Loucy (cell line): ENCODE data around the gene GAS2.

Experiments
- H2AFZ ChIP-seq: fragments of 200-600 bp; sonication (generic); 2 replicates; pipeline ENCODE4 v1.6.0; 2016; ENCODE audit warnings: antibody characterized with exemption, mild to moderate bottlenecking, low read length, moderate library complexity
- H3F3A ChIP-seq: fragments of 200-600 bp; 2 replicates; pipeline ENCODE4 v1.6.0; 2016; ENCODE audit warnings: antibody characterized with exemption, low read depth, mild to moderate bottlenecking
- H3K27me3 ChIP-seq: fragments of 200-600 bp; sonication (generic); 2 replicates; pipeline ENCODE4 v1.6.1; 2014; ENCODE audit warnings: low read length, mild to moderate bottlenecking; ENCODE audit not compliant: insufficient read depth, poor library complexity, severe bottlenecking
- H3K36me3 ChIP-seq: fragments of 200-600 bp; sonication (generic); 2 replicates; pipeline ENCODE4 v1.6.1; 2016; ENCODE audit warnings: low read length; ENCODE audit not compliant: insufficient read depth
- H3K4me1 ChIP-seq: fragments of 200-600 bp; sonication (generic); 2 replicates; pipeline ENCODE4 v1.5.1; 2014; ENCODE audit warnings: low read length, mild to moderate bottlenecking; ENCODE audit not compliant: insufficient read depth, poor library complexity, severe bottlenecking
- H3K4me2 ChIP-seq: fragments of 200-600 bp; sonication (generic); 2 replicates; pipeline ENCODE4 v1.6.0; 2014; ENCODE audit warnings: antibody characterized with exemption, low read length, low read depth, mild to moderate bottlenecking; ENCODE audit not compliant: poor library complexity, severe bottlenecking
- H3K4me3 ChIP-seq: fragments of 200-600 bp; sonication (generic); 2 replicates; pipeline ENCODE4 v1.5.1; 2014; ENCODE audit warnings: low read length, mild to moderate bottlenecking, mixed read lengths; ENCODE audit not compliant: poor library complexity, severe bottlenecking
- H3K79me2 ChIP-seq: fragments of 200-600 bp; sonication (generic); 2 replicates; pipeline ENCODE4 v1.6.1; 2014; ENCODE audit warnings: low read length; ENCODE audit not compliant: insufficient read depth
- H3K9ac ChIP-seq: fragments of 200-600 bp; sonication (generic); 2 replicates; pipeline ENCODE4 v1.6.0; 2014; ENCODE audit warnings: mild to moderate bottlenecking, low read depth, low read length, moderate library complexity; ENCODE audit not compliant: poor library complexity, severe bottlenecking
- H3K9me2 ChIP-seq: fragments of 200-600 bp; sonication (generic); replicated peaks from 2 replicates; pipeline ENCODE4 v1.6.1; 2016; ENCODE audit warnings: low read depth, low read length, mixed read lengths
- H3K9me3 ChIP-seq: fragments of 200-600 bp; sonication (generic); 2 replicates; pipeline ENCODE4 v1.6.1; 2014; ENCODE audit warnings: mild to moderate bottlenecking, antibody characterized with exemption, low read length, low read depth; ENCODE audit not compliant: insufficient read depth
- H4K20me1 ChIP-seq: fragments of 200-600 bp; sonication (generic); 2 replicates; pipeline ENCODE4 v1.6.0; 2014; ENCODE audit warnings: antibody characterized with exemption, low read length, mild to moderate bottlenecking; ENCODE audit not compliant: insufficient read depth, poor library complexity, severe bottlenecking
- EZH2phosphoT487 ChIP-seq: fragments of 200-600 bp; IDR thresholded peaks from 2 replicates; pipeline ENCODE4 v1.6.1; 2018; ENCODE audit warnings: antibody characterized with exemption, mild to moderate bottlenecking, moderate library complexity, borderline replicate concordance
- TF ChIP-seq, protein P1 (sequence below): fragments of 200-600 bp; sonication (generic); conservative IDR thresholded peaks from 2 replicates; pipeline ENCODE4 v1.5.1; 2014; ENCODE audit warnings: mild to moderate bottlenecking, antibody characterized with exemption, low read length

The GAS2 gene

GRCh38 chr11:22657101-22657694, 9.2 kb upstream of the GAS2 start:
- Histone ChIP-seq H3K36me3 (no peaks in the 10 kb centered on the region), H3K9ac (no peak overlapping the region), H2AFZ (peak overlapping the region; percentile 71), H3K27me3 (no peaks in the 10 kb centered on the region), H3K9me3 (no peaks in the 10 kb centered on the region), H3K4me1 (peaks cover 3% of the 10 kb centered on the region), H3K79me2 (no peaks in the 10 kb centered on the region), H3K9me2 (no peaks in the 10 kb centered on the region), H3K4me3 (no peak overlapping the region), H4K20me1 (no peaks in the 10 kb centered on the region), H3K4me2 (no peak overlapping the region), H3F3A (no peaks in the 10 kb centered on the region)
- no peak for TF ChIP-seq EZH2phosphoT487
- TF ChIP-seq, protein P1, sequence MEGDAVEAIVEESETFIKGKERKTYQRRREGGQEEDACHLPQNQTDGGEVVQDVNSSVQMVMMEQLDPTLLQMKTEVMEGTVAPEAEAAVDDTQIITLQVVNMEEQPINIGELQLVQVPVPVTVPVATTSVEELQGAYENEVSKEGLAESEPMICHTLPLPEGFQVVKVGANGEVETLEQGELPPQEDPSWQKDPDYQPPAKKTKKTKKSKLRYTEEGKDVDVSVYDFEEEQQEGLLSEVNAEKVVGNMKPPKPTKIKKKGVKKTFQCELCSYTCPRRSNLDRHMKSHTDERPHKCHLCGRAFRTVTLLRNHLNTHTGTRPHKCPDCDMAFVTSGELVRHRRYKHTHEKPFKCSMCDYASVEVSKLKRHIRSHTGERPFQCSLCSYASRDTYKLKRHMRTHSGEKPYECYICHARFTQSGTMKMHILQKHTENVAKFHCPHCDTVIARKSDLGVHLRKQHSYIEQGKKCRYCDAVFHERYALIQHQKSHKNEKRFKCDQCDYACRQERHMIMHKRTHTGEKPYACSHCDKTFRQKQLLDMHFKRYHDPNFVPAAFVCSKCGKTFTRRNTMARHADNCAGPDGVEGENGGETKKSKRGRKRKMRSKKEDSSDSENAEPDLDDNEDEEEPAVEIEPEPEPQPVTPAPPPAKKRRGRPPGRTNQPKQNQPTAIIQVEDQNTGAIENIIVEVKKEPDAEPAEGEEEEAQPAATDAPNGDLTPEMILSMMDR, result no peak

DNA sequence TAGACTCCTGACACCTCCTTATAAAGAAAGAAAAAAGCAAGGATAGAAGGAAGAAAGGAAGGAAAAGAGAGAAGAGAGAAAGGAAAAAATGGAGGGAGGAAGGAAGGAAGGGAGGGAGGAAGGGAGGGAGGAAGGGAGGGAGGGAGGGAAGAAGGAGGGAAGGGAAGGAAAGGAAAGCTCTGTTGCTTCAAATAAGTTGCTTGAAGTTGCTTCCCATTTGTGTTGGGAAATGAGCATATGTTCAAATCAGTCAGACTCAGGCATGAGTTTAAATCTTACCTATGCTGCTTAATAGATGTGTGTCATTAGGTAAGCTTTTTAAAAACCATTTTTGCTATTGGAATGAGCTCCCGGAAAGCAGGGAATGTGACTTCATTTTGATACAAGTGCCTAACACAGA, 6.6 kb upstream of the GAS2 start:
- Histone ChIP-seq H3K36me3 (no peaks in the 10 kb centered on the region), H3F3A (no peaks in the 10 kb centered on the region), H4K20me1 (no peaks in the 10 kb centered on the region), H3K4me3 (no peak overlapping the region), H2AFZ (no peak overlapping the region), H3K9me2 (no peaks in the 10 kb centered on the region), H3K9me3 (no peaks in the 10 kb centered on the region), H3K9ac (no peak overlapping the region), H3K79me2 (no peaks in the 10 kb centered on the region), H3K4me1 (peaks cover 3% of the 10 kb centered on the region), H3K27me3 (no peaks in the 10 kb centered on the region), H3K4me2 (no peak overlapping the region)
- no peak for TF ChIP-seq EZH2phosphoT487
- TF ChIP-seq, protein P1, result no peak

GRCh38 chr11:22666688-22667439, 453 bp downstream of the GAS2 start:
- Histone ChIP-seq H2AFZ (0 out of 2 replicates have a peak overlapping the region, but pooled peaks have one; percentile 31), H3K27me3 (peaks cover 35% of the 10 kb centered on the region), H4K20me1 (no peaks in the 10 kb centered on the region), H3K79me2 (no peaks in the 10 kb centered on the region), H3K4me2 (peak overlapping the region; percentile 60), H3K9me3 (no peaks in the 10 kb centered on the region), H3K9me2 (no peaks in the 10 kb centered on the region), H3K36me3 (no peaks in the 10 kb centered on the region), H3F3A (no peaks in the 10 kb centered on the region), H3K9ac (no peak overlapping the region), H3K4me1 (no peaks in the 10 kb centered on the region), H3K4me3 (peak overlapping the region; percentile 48)
- TF ChIP-seq, protein P1, result no peak
- no peak for TF ChIP-seq EZH2phosphoT487
